Activated B cell treated with CpG ODN at 0.5 μM for 24 hours (primary cell): ENCODE measurements around the gene DTX3. TPM values are rescaled to one million over a fixed set of nuclear protein-coding genes. Genes with fewer than 3 reads are reported as not detected.
"Not testable (repeated sequence)": the region's sequence is repeated elsewhere in the genome, so short reads cannot be mapped to it uniquely, and the experiment has no call there.

ENCODE experiments used
- ATAC-seq: fragments of 200-7000 bp; cut with Tn5 transposase; one replicate; pipeline ENCODE4 v1.10.0; 2021; ENCODE audit warnings: low read depth, mild to moderate bottlenecking, moderate library complexity
- CTCF ChIA-PET: fragments of 350-600 bp; sonication (Branson Sonifier 250); formaldehyde crosslinking; loops from one replicate; lab custom pipeline; 2021; ENCODE audit warnings: antibody characterized with exemption; lab: Charles Lee
- POLR2A ChIA-PET: fragments of 350-600 bp; sonication (Branson Sonifier 250); formaldehyde crosslinking; loops from one replicate; lab custom pipeline; 2021; ENCODE audit warnings: antibody characterized with exemption; lab: Charles Lee
- DNase-seq: peaks from one replicate; pipeline ENCODE4 v3.0.0; 2022
- H3K27ac Mint-ChIP-seq: one replicate; pipeline ENCODE4 v1.8.0; 2020; ENCODE audit warnings: mixed read lengths
- H3K27me3 Mint-ChIP-seq: one replicate; pipeline ENCODE4 v1.8.0; 2021; ENCODE audit warnings: mixed read lengths
- H3K36me3 Mint-ChIP-seq: one replicate; pipeline ENCODE4 v1.8.0; 2021; ENCODE audit warnings: low read depth, mixed read lengths
- H3K4me1 Mint-ChIP-seq: one replicate; pipeline ENCODE4 v1.8.0; 2021; ENCODE audit warnings: mixed read lengths
- H3K4me3 Mint-ChIP-seq: one replicate; pipeline ENCODE4 v1.8.0; 2020; ENCODE audit warnings: mild to moderate bottlenecking, mixed read lengths
- H3K9me3 Mint-ChIP-seq: one replicate; pipeline ENCODE4 v1.8.0; 2020; ENCODE audit warnings: mixed read lengths
- CTCF ChIP-seq: fragments of 200-600 bp; IDR thresholded peaks from one replicate; pipeline ENCODE4 v1.8.0; 2022; ENCODE audit warnings: antibody characterized with exemption, mild to moderate bottlenecking
- intact Hi-C: fragments of 100-400 bp; cut with micrococcal nuclease; formaldehyde crosslinking; loops from one replicate; pipeline ENCODE4 v1.15.1; 2024
- total RNA-seq: library from RNA; stranded (reverse); gene quantifications from 2 replicates; pipeline ENCODE4 v1.2.3, GENCODE V29; 2022

The DTX3 gene
- total RNA-seq, 1 donor from 2014 or later: 3.7 TPM

- intact Hi-C loops: no loop called here
- DNase-seq (no peak), ATAC-seq (no peak)
- no peak for TF ChIP-seq CTCF
- H3K4me3 Mint-ChIP-seq: no peak overlapping the region
- no peak overlapping the region for H3K27ac Mint-ChIP-seq
- POLR2A ChIA-PET: no interaction called here
- H3K4me1 Mint-ChIP-seq: no peaks in the 10 kb centered on the region
- CTCF ChIA-PET: no interaction called here
- H3K9me3 Mint-ChIP-seq: no peaks in the 10 kb centered on the region
- H3K36me3 Mint-ChIP-seq: no peaks in the 10 kb centered on the region
- peaks cover 23% of the 10 kb centered on the region for H3K27me3 Mint-ChIP-seq
Measured at GRCh38 chr12:57563358-57563757, 41.3 kb upstream of the DTX3 start.

GRCh38 chr12:57564178-57564740 is 40.4 kb upstream of the DTX3 start:
- no peak for ATAC-seq
- TF ChIP-seq CTCF: no peak
- Mint-ChIP-seq H3K27ac (no peak overlapping the region), H3K9me3 (no peaks in the 10 kb centered on the region), H3K27me3 (peaks cover 29% of the 10 kb centered on the region), H3K36me3 (no peaks in the 10 kb centered on the region), H3K4me3 (no peak overlapping the region), H3K4me1 (no peaks in the 10 kb centered on the region)
- no peak for DNase-seq
- ChIA-PET POLR2A (no interaction called here), CTCF (no interaction called here)
- intact Hi-C loops: no loop called here

- TF ChIP-seq CTCF: no peak
- Mint-ChIP-seq H3K4me1 (no peaks in the 10 kb centered on the region), H3K9me3 (no peaks in the 10 kb centered on the region), H3K4me3 (no peak overlapping the region), H3K27ac (no peak overlapping the region), H3K36me3 (no peaks in the 10 kb centered on the region), H3K27me3 (peaks cover 14% of the 10 kb centered on the region)
- POLR2A ChIA-PET: no interaction called here
- CTCF ChIA-PET: no interaction called here
- DNase-seq (no peak), ATAC-seq (no peak)
- intact Hi-C loops: no loop called here
Measured at GRCh38 chr12:57568838-57569237, 35.8 kb upstream of the DTX3 start.

GRCh38 chr12:57569858-57570257 is 34.8 kb upstream of the DTX3 start:
- H3K4me1 Mint-ChIP-seq: no peaks in the 10 kb centered on the region
- H3K9me3 Mint-ChIP-seq: no peaks in the 10 kb centered on the region
- TF ChIP-seq CTCF: no peak
- peaks cover 9% of the 10 kb centered on the region for H3K27me3 Mint-ChIP-seq
- ATAC-seq: no peak
- H3K4me3 Mint-ChIP-seq: no peak overlapping the region
- no peak for DNase-seq
- intact Hi-C loops: no loop called here
- H3K36me3 Mint-ChIP-seq: no peaks in the 10 kb centered on the region
- ChIA-PET POLR2A (no interaction called here), CTCF (no interaction called here)
- H3K27ac Mint-ChIP-seq: no peak overlapping the region

- H3K4me3 Mint-ChIP-seq, H3K4me1 Mint-ChIP-seq: not testable (repeated sequence)
- POLR2A ChIA-PET: interaction anchor here (0.6 kb wide), 2 partner anchors 22 to 56 kb away, joined by 4 to 5 read pairs; no protein-coding TSS in a partner anchor
Measured at GRCh38 chr12:57570438-57570837, 34.2 kb upstream of the DTX3 start.

More at GRCh38 chr12:57570438-57570837, 34.2 kb upstream of the DTX3 start:
- ATAC-seq, H3K9me3 Mint-ChIP-seq, H3K27ac Mint-ChIP-seq, DNase-seq, intact Hi-C loops, H3K36me3 Mint-ChIP-seq: not testable (repeated sequence)
- peaks cover 14% of the 10 kb centered on the region for H3K27me3 Mint-ChIP-seq
- CTCF ChIA-PET: interaction anchor here (1.8 kb wide), 1 partner anchor 13 kb away, joined by 7 read pairs; no protein-coding TSS in a partner anchor
